GM18526 (cell line): ENCODE data around the gene ASTN2.

ENCODE experiments used
- POLR2A ChIP-seq: IDR thresholded peaks from 3 replicates; pipeline ENCODE4 v1.6.1; 2011; ENCODE audit not compliant: insufficient read length; ENCODE audit errors: extremely low read depth

ASTN2 gene

DNA sequence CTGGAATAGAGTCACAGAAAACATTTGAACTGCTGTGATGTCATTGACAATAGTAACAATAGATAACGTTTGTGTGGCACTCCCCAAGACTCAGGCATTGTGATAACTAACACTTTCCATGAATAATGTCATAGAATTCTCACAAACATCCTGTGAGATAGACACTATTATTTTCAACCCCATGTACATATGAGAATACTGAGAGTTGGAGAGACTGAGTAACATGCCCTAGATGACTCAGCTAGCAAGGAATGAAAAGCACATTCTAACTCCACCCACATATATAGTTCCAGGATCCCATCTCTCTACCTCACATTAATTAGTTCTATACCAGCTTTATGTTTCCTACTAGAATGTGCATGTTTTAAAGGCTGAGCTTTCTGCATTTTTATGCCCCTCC is 71.4 kb downstream of the ASTN2 start:
- no peak for TF ChIP-seq POLR2A

DNA sequence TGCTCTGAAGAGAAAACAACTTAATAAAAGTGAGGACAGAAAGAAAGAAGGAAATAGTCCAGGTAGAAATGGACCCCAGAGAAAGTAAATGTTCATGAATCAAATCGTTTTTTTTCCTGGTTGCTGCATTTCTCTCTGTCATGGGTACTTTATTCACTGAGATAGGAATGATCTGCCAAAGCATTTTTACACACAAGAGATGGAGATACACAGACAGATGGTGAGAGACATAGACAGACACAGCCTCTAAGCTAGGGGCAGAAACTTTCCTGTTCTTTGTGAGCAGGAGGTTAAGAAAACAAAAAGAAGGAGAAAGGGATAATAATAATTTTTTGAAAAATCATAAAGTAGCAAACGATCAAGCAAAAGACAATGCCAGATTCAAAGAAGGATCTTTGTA is 73.7 kb downstream of the ASTN2 start:
- no peak for TF ChIP-seq POLR2A

DNA sequence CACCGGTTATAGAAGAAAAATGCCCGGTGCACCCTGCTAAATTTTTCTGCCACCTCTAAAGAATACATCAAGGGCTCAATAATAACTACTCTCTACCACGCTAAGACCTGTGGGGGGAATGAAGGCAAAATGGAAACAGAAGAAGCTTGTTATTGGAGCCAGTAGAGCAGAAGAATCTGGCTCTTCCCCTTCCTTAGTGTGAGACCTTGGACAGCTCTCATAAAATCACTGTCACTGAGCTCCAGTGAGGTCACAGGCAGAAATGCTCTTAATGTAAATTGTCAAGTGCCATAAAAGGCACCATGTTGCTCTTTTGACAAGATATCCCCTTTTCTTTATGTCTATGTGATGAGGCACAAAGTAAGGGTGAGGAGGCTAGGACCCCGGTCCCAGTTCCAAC is 74.4 kb downstream of the ASTN2 start:
- no peak for TF ChIP-seq POLR2A

DNA sequence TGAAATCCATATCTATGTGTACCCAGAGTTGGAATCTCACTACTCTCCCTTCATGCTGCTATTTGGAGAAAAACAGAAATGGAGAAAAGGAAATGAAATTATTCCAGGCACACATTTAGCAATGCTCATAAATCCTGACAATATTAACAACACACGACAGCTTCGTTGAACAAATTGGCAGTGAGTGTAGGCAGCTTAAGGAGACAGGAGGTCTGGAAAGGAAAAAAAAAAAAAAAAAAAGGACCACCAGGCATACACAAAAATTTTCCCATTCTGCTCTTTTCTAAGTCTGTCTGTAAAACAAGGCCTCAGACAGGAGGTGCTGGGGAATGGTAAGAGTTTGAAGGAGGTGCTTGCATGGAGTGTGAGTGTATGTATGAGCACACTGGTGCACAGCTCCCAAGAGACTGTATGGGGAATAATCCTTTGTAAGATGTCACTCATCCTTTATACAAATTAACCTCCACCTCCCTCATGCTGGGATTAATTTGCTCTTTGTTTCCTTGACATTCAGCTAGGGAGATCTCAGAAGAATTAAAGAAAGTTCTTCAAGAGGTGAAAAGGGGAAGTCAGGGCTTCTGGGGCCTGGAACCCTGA is 78.9 kb downstream of the ASTN2 start:
- no peak for TF ChIP-seq POLR2A

DNA sequence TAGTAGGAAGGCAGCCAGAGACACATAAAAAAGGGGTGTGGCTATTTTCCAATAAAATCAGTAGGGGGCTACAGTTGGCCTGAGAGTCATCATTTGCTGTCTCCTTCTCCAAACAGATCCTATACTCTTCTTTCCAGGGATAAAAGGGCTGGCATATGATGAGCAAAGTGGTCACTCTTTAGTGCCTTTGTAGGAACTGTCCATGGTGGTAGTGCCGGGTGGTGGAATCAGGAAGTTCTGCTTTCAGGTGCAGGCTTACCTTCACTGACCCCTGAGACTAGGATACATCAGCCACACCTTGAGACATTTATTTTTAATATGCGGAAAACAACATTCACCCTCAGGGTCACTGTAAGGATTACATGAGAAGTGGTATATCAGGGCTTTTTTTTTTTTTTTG is 80.8 kb downstream of the ASTN2 start:
- no peak for TF ChIP-seq POLR2A

DNA sequence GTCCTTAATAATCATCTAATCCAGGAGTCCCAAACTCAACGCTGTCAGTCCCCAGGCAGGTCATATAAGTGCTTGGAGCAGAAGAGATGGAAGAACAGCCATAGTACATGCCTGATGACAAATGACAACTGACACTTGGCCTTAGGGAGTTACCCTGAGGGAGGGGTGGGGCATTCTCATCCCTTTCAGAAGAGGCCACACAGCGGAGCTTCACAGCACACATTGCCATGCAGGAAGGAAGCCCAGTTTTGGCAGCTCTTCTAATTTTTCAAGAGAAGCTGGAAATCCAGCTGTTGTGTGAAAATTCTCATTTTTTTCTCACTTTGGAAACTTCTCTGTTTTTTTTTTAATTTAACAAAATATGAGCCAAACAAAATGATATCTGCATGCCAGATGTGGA is 89.0 kb downstream of the ASTN2 start:
- TF ChIP-seq POLR2A = no peak

DNA sequence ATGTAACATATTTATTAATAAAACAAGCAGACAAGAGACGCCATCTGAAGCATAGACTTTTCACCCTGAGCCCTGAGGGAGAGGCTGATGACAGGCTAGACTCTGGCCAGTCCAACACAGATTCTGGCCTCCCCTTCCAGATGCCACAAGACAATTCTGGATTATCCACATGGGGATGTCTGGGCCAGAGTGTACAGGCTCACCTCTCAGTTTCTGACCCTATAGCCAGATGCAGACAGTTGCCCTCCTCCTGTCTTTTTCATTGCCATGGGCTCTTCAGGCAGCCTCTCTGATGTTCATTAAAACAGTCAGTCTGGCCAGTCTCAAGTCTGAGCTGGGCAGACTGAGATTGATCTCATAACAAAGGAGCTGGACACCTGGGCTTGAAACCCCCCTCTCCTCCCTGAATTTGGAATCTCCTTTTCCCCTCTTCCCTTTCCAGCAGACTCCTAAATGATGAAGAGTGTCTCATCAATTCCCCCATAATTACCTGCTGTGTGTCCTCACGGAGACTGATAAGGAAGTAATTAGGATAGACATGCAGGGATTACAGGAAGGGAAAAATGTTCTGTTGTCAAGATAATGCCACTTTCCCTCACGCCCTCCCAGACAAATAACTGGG is 89.6 kb downstream of the ASTN2 start:
- no peak for TF ChIP-seq POLR2A

DNA sequence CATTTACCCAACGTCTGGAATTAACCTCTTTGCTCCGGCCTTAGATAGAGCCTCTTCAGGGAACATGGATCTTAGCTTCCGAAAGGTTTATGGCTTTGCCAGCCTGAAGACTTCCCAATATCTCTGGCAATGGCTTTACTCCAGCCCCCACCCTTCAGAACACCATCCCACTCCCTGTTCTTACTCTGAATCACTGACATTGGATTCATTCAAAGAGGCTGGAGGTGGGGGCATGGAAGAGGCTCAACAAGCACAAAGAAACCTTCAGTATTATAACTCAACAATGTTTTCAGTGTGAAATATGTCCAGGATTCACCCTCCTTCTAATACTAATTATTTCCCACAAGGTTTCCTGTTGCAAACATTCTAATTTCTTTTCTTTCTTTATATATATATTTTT is 91.5 kb downstream of the ASTN2 start:
- no peak for TF ChIP-seq POLR2A

DNA sequence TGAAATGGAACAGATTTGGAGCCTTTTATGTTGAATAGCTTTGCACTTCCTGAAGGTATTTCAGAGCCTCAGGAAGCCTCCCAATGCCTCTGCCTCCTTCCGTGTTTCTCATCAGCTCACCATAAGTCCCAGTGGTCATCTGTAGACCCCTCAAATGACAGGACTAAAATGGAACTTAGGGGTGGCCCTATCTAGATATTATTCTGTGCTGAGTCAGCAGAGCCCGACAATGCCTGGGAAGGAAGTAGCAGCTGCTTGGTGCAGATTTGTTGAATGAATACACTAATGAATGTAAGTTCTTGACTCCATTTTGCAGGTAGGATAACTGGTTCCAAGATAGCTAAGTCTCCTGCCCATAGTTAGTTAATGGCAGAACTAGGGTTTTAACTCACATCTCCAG is 97.7 kb downstream of the ASTN2 start:
- TF ChIP-seq POLR2A = no peak

DNA sequence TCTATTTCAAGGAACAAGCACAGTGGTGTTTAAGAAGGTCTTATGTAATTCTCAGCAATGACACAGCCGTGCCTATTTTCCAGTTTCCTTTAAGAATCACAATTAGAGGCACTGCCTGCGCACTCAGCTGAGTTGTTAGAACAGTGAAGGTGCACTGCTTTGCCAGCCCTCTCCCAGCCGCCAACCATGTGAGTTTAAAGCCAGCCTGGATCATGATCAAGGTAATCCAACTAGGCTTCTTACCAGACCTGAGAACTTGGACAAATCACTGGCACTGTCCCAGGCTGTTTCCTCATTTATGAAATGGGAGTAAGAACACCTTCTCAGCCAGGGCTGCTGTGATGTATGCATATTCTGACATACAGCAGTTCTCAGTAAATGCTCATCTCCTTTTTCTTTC is 99.6 kb downstream of the ASTN2 start:
- no peak for TF ChIP-seq POLR2A

DNA sequence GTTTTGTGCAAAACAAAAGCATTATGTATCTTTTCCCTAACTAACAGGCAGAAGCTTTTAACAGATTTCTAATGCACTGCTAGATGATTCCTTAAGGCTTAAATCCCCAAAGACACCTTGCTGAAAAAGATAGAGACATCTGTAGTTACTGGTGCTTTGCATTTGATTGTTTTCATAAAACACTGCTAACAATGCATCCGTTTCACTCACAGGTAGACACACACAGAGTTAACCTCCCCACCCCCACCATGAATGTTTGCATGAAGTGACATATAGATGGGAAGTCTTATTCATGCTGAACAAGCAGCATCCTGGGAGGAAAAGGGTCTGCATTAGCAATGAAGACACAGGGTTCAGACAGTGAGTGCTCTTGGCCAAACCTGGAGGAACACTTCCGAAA is 100.9 kb downstream of the ASTN2 start:
- no peak for TF ChIP-seq POLR2A

DNA sequence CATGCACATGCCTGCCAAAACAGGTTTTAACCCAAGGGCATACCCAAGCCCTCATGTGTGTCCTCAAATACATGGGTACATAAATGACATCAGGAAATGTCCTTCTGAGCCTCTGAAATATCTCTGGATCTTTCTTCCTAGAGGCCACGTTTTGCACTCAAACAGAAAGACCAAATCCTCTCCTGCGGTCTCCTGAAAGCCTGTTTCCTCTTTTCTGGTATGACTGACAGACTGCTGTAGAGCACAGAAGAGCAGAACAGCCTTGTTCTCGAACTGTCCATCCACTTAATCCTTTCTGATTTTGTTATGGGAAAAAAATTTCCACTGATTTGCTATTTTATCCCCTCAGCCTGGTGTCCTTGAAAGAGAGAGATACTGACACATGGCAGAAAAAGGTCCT is 107.2 kb downstream of the ASTN2 start:
- TF ChIP-seq POLR2A = no peak

DNA sequence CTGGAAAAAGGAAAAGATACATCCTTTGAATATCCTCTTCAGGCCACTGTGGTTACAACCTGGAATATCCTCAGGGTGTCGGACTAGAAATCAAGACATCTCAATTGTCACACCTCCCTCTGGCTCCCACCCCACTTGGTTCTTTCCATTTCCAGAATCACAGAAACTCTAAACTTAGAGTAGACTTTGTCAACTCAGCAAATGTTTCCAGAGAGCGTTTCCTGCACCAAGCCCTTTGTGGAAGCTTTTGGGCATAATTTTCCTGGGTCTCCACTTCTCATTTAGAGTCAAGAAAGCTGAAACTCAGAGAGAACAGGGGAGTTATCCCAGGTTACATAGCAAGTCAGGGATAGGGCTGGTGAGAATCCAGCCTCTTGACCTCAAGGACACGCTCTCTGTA is 108.8 kb downstream of the ASTN2 start:
- TF ChIP-seq POLR2A = no peak

DNA sequence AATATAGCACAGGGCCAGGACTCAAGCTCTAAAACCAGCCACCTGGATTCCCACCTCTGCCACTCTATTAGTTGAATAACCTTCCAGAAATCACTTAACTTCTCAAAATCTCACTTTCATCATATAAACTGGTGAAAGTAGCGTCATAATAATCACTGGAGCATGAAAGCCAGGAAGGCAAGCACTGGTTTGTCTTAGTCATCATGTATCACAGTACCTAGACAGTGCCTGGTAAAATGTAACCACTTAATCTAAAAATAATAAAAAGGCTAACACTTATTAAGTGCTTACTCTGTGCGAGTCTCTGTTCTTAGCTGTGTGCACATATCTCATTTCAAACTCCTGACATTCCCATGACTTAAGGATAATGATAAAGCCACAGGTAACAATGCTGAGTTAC is 109.4 kb downstream of the ASTN2 start:
- no peak for TF ChIP-seq POLR2A

DNA sequence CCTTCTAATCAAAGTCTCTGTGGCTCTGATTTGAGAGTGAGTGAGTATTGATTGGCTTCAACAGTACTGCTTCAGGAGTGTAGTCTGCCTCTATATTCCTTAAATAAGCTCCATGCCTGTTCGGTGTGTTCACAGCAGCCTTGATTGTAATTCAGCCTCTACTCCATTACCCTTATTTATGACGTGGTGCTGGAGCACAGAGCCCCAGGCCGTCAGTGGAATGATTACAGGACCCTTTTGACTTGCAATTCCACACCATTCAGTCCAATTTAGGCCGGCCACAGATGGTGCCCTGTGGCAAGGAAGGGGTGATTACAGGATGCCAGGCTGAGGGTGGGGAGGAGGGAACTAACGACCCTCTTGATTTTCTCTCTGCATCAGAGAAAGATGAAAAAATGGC is 110.3 kb downstream of the ASTN2 start:
- TF ChIP-seq POLR2A = no peak

DNA sequence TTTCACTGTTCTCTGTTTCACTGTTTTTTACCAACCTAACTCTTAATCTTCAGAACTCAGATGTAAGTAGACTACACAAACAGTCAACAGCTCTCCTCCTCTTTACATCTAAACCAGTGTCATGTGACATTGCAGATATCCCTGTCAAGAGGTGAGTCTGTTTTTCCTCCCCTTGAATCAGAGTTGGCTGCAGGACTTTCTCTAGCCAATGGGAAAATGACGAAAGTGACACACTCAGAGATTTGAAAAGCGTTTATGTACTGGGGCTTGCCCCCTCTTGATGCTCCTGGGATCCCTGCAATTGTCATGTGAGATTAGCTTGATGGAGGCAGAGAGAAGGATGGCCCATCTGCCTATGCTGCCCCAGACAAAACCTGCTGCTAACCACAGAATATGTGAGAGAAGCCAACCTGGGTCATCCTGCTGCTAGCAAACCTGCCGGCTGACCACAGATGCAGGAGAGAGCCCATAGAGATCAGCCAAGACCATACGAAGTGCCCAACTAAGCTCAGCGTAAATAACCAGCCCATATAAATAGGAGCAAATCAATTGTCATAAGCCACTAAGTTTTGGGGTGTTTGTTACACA is 111.1 kb downstream of the ASTN2 start:
- TF ChIP-seq POLR2A = no peak

DNA sequence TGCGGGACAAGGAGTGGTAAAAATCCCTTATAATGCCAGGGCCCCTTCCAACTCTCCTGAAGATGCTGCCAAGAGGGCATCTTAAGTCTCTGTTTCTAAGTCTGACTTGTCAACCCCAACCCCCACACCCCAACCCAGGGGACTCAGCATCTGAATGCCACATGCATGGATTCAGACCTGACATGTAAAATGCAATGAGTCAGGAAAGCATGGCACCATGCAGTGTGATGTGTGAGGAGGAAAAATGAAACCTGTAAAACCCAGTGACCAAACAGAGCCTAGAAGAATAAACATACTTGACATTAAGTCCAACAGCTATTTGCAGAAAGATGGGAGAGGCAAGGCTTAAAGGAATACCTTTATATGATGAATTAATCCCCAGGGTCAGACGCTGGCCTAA is 112.4 kb downstream of the ASTN2 start:
- TF ChIP-seq POLR2A = no peak
